HCT116 (cell line): ENCODE results near the gene UPP1. TPM values are rescaled to one million over a fixed set of nuclear protein-coding genes. Genes with fewer than 3 reads are reported as not detected.

Experiments used
- ATAC-seq: fragments of 200-7000 bp; cut with Tn5 transposase; 2 replicates; pipeline ENCODE4 v1.9.1; 2020; ENCODE audit warnings: mild to moderate bottlenecking, moderate library complexity
- BruUV-seq: library from RNA; stranded (reverse); fragments of 400-500 nt; replicated peaks from 2 replicates; lab custom pipeline; 2021; lab: Mats Ljungman, UMichigan
- CTCF ChIA-PET: fragments of 300-600 bp; sonication (Branson Sonifier 250); formaldehyde crosslinking; loops from one replicate; lab custom pipeline; 2021; ENCODE audit warnings: antibody characterized with exemption; lab: Charles Lee
- POLR2A ChIA-PET: fragments of 300-600, 350-600 bp; sonication (Branson Sonifier 250); formaldehyde crosslinking; loops from one replicate; lab custom pipeline; 2021; ENCODE audit warnings: antibody characterized with exemption; lab: Charles Lee
- RAD21 ChIA-PET, 2 experiments: fragments of 300-600 bp; sonication (Branson Sonifier 250); formaldehyde crosslinking; loops; one replicate each; lab custom pipeline; 2023; ENCODE audit warnings: low total read pairs in 2 of 2; ENCODE audit not compliant: uncharacterized antibody in 2 of 2, unreplicated experiment in 2 of 2, low non-redundant PET in 1 of 2; lab: Charles Lee
- DNase-seq: peaks from one replicate; pipeline ENCODE4 v3.0.0-alpha.2; 2010; ENCODE audit warnings: low read depth, low spot score
- H2AFZ ChIP-seq: fragments of 200-600 bp; shearing (Covaris generic), sonication (generic); 2 replicates; pipeline ENCODE4 v1.6.1; 2017; ENCODE audit warnings: low read depth, mixed run types, mixed read lengths, antibody characterized with exemption, low read length; ENCODE audit not compliant: poor library complexity, severe bottlenecking
- H3K27ac ChIP-seq: 2 replicates; pipeline ENCODE4 v1.5.1; 2012; ENCODE audit warnings: low read depth, low read length
- H3K27me3 ChIP-seq: fragments of 200-600 bp; sonication (generic); 2 replicates; pipeline ENCODE4 v1.6.1; 2016; ENCODE audit warnings: mixed run types, low read length, mixed read lengths; ENCODE audit not compliant: insufficient read depth
- H3K36me3 ChIP-seq, 2 experiments: fragments of 200-500 bp in 1 of 2; fragments of 200-600 bp in 1 of 2; sonication (Bioruptor generic) in 1 of 2; sonication (generic) in 1 of 2; 2 replicates each; pipeline versions ENCODE4 v1.5.1 to v1.6.1; 2014 to 2016; ENCODE audit warnings: low read length in 2 of 2, inconsistent platforms in 1 of 2, mixed read lengths in 1 of 2, mixed run types in 1 of 2; ENCODE audit not compliant: insufficient read depth in 2 of 2, control insufficient read depth in 1 of 2
- H3K4me1 ChIP-seq, 2 experiments: fragments of 200-600 bp in 1 of 2; sonication (generic) in 1 of 2; 2 replicates each; pipeline versions ENCODE4 v1.5.1 to v1.6.1; 2012 to 2017; ENCODE audit warnings: low read length in 2 of 2, inconsistent platforms in 1 of 2, mild to moderate bottlenecking in 1 of 2, mixed read lengths in 1 of 2, mixed run types in 1 of 2, moderate library complexity in 1 of 2; ENCODE audit not compliant: insufficient read depth in 2 of 2, control insufficient read depth in 1 of 2
- H3K4me2 ChIP-seq: fragments of 200-600 bp; sonication (generic); 2 replicates; pipeline ENCODE4 v1.6.1; 2017; ENCODE audit warnings: mixed run types, low read length, mixed read lengths
- H3K4me3 ChIP-seq, 2 experiments: fragments of 200-600 bp in 1 of 2; sonication (generic) in 1 of 2; replicated peaks in 1 of 2; 2 replicates each; pipeline ENCODE4 v1.5.1; 2011 to 2016; ENCODE audit warnings: low read length in 2 of 2, control low read depth in 1 of 2, low read depth in 1 of 2, mild to moderate bottlenecking in 1 of 2, mixed read lengths in 1 of 2, mixed run types in 1 of 2
- H3K79me2 ChIP-seq: fragments of 200-600 bp; sonication (generic); 2 replicates; pipeline ENCODE4 v1.6.1; 2017; ENCODE audit warnings: mild to moderate bottlenecking, mixed run types, low read length, moderate library complexity, mixed read lengths; ENCODE audit not compliant: insufficient read depth
- H3K9ac ChIP-seq: fragments of 200-600 bp; sonication (generic); 2 replicates; pipeline ENCODE4 v1.6.1; 2016; ENCODE audit warnings: low read length, mixed read lengths
- H3K9me2 ChIP-seq: fragments of 200-600 bp; sonication (generic), shearing (Covaris generic); 2 replicates; pipeline ENCODE4 v1.6.1; 2017; ENCODE audit warnings: mixed run types, mild to moderate bottlenecking, moderate library complexity; ENCODE audit not compliant: insufficient read depth
- H3K9me3 ChIP-seq, 2 experiments: fragments of 200-500 bp in 1 of 2; fragments of 200-600 bp in 1 of 2; sonication (Bioruptor generic) in 1 of 2; sonication (generic) in 1 of 2; 2 replicates each; pipeline ENCODE4 v1.6.1; 2014 to 2017; ENCODE audit warnings: low read length in 2 of 2, mixed read lengths in 2 of 2, inconsistent platforms in 1 of 2, low read depth in 1 of 2, mild to moderate bottlenecking in 1 of 2, mixed run types in 1 of 2, moderate library complexity in 1 of 2; ENCODE audit not compliant: control insufficient read depth in 1 of 2, insufficient read depth in 1 of 2
- H4K20me1 ChIP-seq: fragments of 200-600 bp; sonication (generic), shearing (Covaris generic); 2 replicates; pipeline ENCODE4 v1.6.1; 2017; ENCODE audit warnings: mixed run types, mild to moderate bottlenecking, moderate library complexity; ENCODE audit not compliant: insufficient read depth
- CBX3 ChIP-seq: IDR thresholded peaks from 2 replicates; pipeline ENCODE4 v1.6.1; 2012; ENCODE audit warnings: low read depth
- CEBPB ChIP-seq: IDR thresholded peaks from 2 replicates; pipeline ENCODE4 v1.6.1; 2012; ENCODE audit warnings: low read depth
- ELF1 ChIP-seq: IDR thresholded peaks from 2 replicates; pipeline ENCODE4 v1.6.1; 2012; ENCODE audit warnings: low read depth, borderline replicate concordance
- EZH2 ChIP-seq: fragments of 200-600 bp; sonication (generic); IDR thresholded peaks from 2 replicates; pipeline ENCODE4 v1.6.1; 2017; ENCODE audit warnings: antibody characterized with exemption, mixed run types
- POLR2A ChIP-seq: IDR thresholded peaks from 2 replicates; pipeline ENCODE4 v1.7.0; 2011; ENCODE audit warnings: borderline replicate concordance; ENCODE audit not compliant: insufficient read depth, insufficient read length; ENCODE audit errors: extremely low read depth
- POLR2AphosphoS5 ChIP-seq: IDR thresholded peaks from 2 replicates; pipeline ENCODE4 v1.6.1; 2011; ENCODE audit warnings: mild to moderate bottlenecking, low read depth, low read length, moderate library complexity
- RAD21 ChIP-seq: IDR thresholded peaks from 2 replicates; pipeline ENCODE4 v1.6.1; 2012; ENCODE audit warnings: low read depth, mild to moderate bottlenecking
- SRF ChIP-seq: IDR thresholded peaks from 2 replicates; pipeline ENCODE4 v1.6.1; 2012; ENCODE audit warnings: low read depth
- TCF7L2 ChIP-seq: IDR thresholded peaks from 2 replicates; pipeline ENCODE4 v1.7.0; 2011; ENCODE audit warnings: borderline replicate concordance, inconsistent platforms; ENCODE audit not compliant: insufficient read depth, insufficient read length; ENCODE audit errors: extremely low read depth
- ZNF274 ChIP-seq: fragments of 200-500 bp; sonication (Bioruptor generic); IDR thresholded peaks from 2 replicates; pipeline ENCODE4 v1.6.1; 2014; ENCODE audit warnings: mild to moderate bottlenecking, low read depth, low read length, inconsistent platforms
- intact Hi-C: fragments of 100-400 bp; cut with micrococcal nuclease; formaldehyde crosslinking; loops from 2 replicates; pipeline ENCODE4 v1.10.0; 2022
- total RNA-seq: library from RNA; stranded (reverse); gene quantifications from one replicate; pipeline ENCODE4 v1.2.1, GENCODE V29; 2021; ENCODE audit not compliant: unreplicated experiment
- TF ChIP-seq, protein P1 (sequence below): IDR thresholded peaks from 2 replicates; pipeline ENCODE4 v1.6.1; 2012
- TF ChIP-seq, protein P2 (sequence below): IDR thresholded peaks from 2 replicates; pipeline ENCODE4 v1.6.1; 2012; ENCODE audit warnings: low read depth
- TF ChIP-seq, protein P3 (sequence below): IDR thresholded peaks from 2 replicates; pipeline ENCODE4 v1.6.1; 2011; ENCODE audit warnings: mild to moderate bottlenecking, low read length, moderate library complexity; ENCODE audit not compliant: insufficient replicate concordance; ENCODE audit errors: extremely low read depth
- TF ChIP-seq, protein P4 (sequence below), 3 experiments: fragments of 200-600 bp in 1 of 3; sonication (generic) in 1 of 3; IDR thresholded peaks in 2 of 3; conservative IDR thresholded peaks in 1 of 3; 2 replicates each; pipeline ENCODE4 v1.5.1; 2012 to 2017; ENCODE audit warnings: low read depth in 2 of 3, low read length in 2 of 3, antibody characterized with exemption in 1 of 3, borderline replicate concordance in 1 of 3, control low read depth in 1 of 3, mild to moderate bottlenecking in 1 of 3, mixed read lengths in 1 of 3, mixed run types in 1 of 3, moderate library complexity in 1 of 3; ENCODE audit not compliant: insufficient read depth in 1 of 3
- TF ChIP-seq, protein P5 (sequence below): IDR thresholded peaks from 2 replicates; pipeline ENCODE4 v1.6.1; 2012

UPP1 gene
- total RNA-seq, 1 experiment from 2014 or later: 42.7 TPM

DNA sequence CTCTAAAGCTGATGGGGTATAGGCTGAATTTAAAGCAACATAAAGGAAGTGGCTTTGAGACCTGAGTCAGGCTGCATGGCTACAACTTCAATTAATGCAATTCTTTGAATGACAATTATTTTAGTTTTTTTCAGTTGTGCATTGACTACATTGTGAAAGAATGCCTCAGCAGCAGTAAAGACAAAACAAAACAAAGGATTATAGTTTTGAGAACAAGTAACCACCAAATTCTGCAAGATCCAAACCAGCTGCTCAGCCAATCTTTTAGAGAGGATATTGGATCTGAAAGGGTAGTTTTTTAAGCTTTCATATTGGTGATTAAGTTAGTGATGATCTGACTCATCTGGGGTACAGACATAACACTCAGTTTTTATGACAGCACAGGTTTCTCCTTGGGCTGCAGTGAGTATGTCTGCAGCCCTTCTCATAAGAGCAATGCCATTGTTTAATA is 41.6 kb downstream of the UPP1 start:
- no peak for DNase-seq
- intact Hi-C loops: no loop called here
- Histone ChIP-seq H3K9me3 (no peaks in the 10 kb centered on the region), H3K36me3 (no peaks in the 10 kb centered on the region), H4K20me1 (no peaks in the 10 kb centered on the region), H3K79me2 (no peaks in the 10 kb centered on the region), H3K4me2 (no peak overlapping the region), H3K9me2 (no peaks in the 10 kb centered on the region), H3K27me3 (no peaks in the 10 kb centered on the region), H2AFZ (no peak overlapping the region), H3K27ac (no peak overlapping the region), H3K9ac (no peak overlapping the region), H3K4me1 (no peaks in the 10 kb centered on the region), H3K4me3 (no peak overlapping the region)
- TF ChIP-seq, protein P1, sequence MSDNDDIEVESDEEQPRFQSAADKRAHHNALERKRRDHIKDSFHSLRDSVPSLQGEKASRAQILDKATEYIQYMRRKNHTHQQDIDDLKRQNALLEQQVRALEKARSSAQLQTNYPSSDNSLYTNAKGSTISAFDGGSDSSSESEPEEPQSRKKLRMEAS: no peak
- TF ChIP-seq CEBPB (no peak), POLR2A (no peak), SRF (no peak), POLR2AphosphoS5 (no peak), ELF1 (no peak), RAD21 (no peak), CBX3 (no peak), ZNF274 (no peak), EZH2 (no peak), TCF7L2 (no peak)
- TF ChIP-seq, protein P2, sequence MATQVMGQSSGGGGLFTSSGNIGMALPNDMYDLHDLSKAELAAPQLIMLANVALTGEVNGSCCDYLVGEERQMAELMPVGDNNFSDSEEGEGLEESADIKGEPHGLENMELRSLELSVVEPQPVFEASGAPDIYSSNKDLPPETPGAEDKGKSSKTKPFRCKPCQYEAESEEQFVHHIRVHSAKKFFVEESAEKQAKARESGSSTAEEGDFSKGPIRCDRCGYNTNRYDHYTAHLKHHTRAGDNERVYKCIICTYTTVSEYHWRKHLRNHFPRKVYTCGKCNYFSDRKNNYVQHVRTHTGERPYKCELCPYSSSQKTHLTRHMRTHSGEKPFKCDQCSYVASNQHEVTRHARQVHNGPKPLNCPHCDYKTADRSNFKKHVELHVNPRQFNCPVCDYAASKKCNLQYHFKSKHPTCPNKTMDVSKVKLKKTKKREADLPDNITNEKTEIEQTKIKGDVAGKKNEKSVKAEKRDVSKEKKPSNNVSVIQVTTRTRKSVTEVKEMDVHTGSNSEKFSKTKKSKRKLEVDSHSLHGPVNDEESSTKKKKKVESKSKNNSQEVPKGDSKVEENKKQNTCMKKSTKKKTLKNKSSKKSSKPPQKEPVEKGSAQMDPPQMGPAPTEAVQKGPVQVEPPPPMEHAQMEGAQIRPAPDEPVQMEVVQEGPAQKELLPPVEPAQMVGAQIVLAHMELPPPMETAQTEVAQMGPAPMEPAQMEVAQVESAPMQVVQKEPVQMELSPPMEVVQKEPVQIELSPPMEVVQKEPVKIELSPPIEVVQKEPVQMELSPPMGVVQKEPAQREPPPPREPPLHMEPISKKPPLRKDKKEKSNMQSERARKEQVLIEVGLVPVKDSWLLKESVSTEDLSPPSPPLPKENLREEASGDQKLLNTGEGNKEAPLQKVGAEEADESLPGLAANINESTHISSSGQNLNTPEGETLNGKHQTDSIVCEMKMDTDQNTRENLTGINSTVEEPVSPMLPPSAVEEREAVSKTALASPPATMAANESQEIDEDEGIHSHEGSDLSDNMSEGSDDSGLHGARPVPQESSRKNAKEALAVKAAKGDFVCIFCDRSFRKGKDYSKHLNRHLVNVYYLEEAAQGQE: no peak
- TF ChIP-seq, protein P3, sequence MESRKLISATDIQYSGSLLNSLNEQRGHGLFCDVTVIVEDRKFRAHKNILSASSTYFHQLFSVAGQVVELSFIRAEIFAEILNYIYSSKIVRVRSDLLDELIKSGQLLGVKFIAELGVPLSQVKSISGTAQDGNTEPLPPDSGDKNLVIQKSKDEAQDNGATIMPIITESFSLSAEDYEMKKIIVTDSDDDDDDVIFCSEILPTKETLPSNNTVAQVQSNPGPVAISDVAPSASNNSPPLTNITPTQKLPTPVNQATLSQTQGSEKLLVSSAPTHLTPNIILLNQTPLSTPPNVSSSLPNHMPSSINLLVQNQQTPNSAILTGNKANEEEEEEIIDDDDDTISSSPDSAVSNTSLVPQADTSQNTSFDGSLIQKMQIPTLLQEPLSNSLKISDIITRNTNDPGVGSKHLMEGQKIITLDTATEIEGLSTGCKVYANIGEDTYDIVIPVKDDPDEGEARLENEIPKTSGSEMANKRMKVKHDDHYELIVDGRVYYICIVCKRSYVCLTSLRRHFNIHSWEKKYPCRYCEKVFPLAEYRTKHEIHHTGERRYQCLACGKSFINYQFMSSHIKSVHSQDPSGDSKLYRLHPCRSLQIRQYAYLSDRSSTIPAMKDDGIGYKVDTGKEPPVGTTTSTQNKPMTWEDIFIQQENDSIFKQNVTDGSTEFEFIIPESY: no peak
- TF ChIP-seq, protein P4, sequence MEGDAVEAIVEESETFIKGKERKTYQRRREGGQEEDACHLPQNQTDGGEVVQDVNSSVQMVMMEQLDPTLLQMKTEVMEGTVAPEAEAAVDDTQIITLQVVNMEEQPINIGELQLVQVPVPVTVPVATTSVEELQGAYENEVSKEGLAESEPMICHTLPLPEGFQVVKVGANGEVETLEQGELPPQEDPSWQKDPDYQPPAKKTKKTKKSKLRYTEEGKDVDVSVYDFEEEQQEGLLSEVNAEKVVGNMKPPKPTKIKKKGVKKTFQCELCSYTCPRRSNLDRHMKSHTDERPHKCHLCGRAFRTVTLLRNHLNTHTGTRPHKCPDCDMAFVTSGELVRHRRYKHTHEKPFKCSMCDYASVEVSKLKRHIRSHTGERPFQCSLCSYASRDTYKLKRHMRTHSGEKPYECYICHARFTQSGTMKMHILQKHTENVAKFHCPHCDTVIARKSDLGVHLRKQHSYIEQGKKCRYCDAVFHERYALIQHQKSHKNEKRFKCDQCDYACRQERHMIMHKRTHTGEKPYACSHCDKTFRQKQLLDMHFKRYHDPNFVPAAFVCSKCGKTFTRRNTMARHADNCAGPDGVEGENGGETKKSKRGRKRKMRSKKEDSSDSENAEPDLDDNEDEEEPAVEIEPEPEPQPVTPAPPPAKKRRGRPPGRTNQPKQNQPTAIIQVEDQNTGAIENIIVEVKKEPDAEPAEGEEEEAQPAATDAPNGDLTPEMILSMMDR (IDR thresholded peaks at IDR 0.05 in 2 of 3, conservative IDR thresholded peaks at IDR 0.05 in 1 of 3; ENCODE audit: borderline replicate concordance in 1 of 3, insufficient read depth in 1 of 3, low read depth in 2 of 3, low read length in 2 of 3): no peak
- TF ChIP-seq, protein P5, sequence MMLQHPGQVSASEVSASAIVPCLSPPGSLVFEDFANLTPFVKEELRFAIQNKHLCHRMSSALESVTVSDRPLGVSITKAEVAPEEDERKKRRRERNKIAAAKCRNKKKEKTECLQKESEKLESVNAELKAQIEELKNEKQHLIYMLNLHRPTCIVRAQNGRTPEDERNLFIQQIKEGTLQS: no peak
- POLR2A ChIA-PET: no interaction called here
- CTCF ChIA-PET: interaction anchor here (1.2 kb wide), 1 partner anchor 185 kb away, joined by 3 read pairs; no protein-coding TSS in a partner anchor
- no TSS peak for BruUV-seq
- ATAC-seq: no peak
- RAD21 ChIA-PET: no interaction called here
